Activated CD8-positive, alpha-beta T cell treated with anti-CD3 and anti-CD28 coated beads for 36 hours (primary cell): ENCODE data around the gene URB1. TPM values are rescaled to one million over a fixed set of nuclear protein-coding genes. Genes with fewer than 3 reads are reported as not detected.

Experiments
- ATAC-seq: fragments of 200-7000 bp; cut with Tn5 transposase; one replicate; pipeline ENCODE4 v1.10.0; 2021; ENCODE audit warnings: mild to moderate bottlenecking, moderate library complexity
- CTCF ChIA-PET: fragments of 350-600 bp; sonication (Branson Sonifier 250); formaldehyde crosslinking; loops from one replicate; lab custom pipeline; 2021; ENCODE audit warnings: antibody characterized with exemption; lab: Charles Lee
- POLR2A ChIA-PET: fragments of 350-600 bp; sonication (Branson Sonifier 250); formaldehyde crosslinking; loops from one replicate; lab custom pipeline; 2021; ENCODE audit warnings: antibody characterized with exemption; lab: Charles Lee
- DNase-seq: peaks from one replicate; pipeline ENCODE4 v3.0.0-alpha.2; 2020
- H3K27ac Mint-ChIP-seq: one replicate; pipeline ENCODE4 v1.8.0; 2021; ENCODE audit warnings: mild to moderate bottlenecking, mixed read lengths
- H3K27me3 Mint-ChIP-seq: one replicate; pipeline ENCODE4 v1.8.0; 2021; ENCODE audit warnings: mixed read lengths
- H3K36me3 Mint-ChIP-seq: one replicate; pipeline ENCODE4 v1.8.0; 2021; ENCODE audit warnings: low read depth, mixed read lengths
- H3K4me1 Mint-ChIP-seq: one replicate; pipeline ENCODE4 v1.8.0; 2021; ENCODE audit warnings: low read depth, mixed read lengths
- H3K4me3 Mint-ChIP-seq: one replicate; pipeline ENCODE4 v1.8.0; 2021; ENCODE audit warnings: mild to moderate bottlenecking, moderate library complexity, mixed read lengths
- H3K9me3 Mint-ChIP-seq: one replicate; pipeline ENCODE4 v1.8.0; 2021; ENCODE audit warnings: mixed read lengths
- intact Hi-C: fragments of 100-400 bp; cut with micrococcal nuclease; formaldehyde crosslinking; loops from one replicate; pipeline ENCODE4 v1.10.0; 2022
- total RNA-seq, 2 experiments: library from RNA; stranded (reverse); gene quantifications; one replicate each; pipeline ENCODE4 v1.2.3, GENCODE V29; 2021
- TF ChIP-seq, protein P1 (sequence below): fragments of 200-600 bp; IDR thresholded peaks from one replicate; pipeline ENCODE4 v1.8.0; 2022; ENCODE audit warnings: antibody characterized with exemption, mild to moderate bottlenecking

Gene URB1
- total RNA-seq, 2 experiments from 2014 or later, result 30.9 to 31.8 TPM

DNA sequence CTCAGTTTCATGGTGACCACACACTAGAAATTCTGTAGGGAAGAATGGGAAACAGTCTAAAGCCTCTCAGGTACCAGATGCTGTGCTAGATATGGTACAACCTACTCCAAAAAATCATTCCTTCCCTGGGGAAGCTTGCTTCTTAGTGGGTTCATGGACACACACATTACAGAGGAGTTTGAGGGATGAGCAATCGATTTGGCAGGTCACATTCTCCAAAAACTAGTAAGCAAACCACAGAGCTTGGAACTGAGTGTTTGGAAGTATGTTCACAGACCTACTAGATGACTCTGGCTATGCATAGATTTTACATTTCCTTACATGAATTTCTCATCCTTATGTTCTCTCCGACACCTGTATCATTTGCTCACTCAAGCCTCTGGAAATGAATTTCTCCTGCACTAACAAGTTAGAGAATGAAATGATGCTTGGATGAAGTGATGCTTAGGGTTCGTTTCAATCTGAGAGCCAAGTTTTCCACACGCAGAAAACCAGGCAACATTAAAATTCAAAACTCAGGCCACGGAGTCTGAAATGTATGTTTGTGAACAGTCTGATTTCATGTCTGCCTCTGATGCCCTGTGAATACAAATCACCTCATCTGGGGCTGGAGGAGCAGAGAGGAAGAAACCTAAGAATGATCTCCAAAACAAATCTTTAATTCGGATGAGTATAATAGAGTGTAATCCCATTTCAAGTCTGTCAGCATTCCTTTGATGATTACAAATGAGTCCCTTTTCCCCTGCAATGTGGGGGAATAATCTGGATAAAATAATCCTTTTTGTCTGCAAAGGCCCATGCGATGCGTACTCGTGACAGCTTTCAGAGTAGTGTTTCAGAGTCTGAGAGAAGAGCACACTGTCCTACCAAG is 30.7 kb upstream of the URB1 start:
- ChIA-PET POLR2A (no interaction called here), CTCF (interaction anchor here (0.6 kb wide), 1 partner anchor 325 kb away, joined by 3 read pairs; no protein-coding TSS in a partner anchor)
- no peak overlapping the region for H3K27ac Mint-ChIP-seq
- TF ChIP-seq, protein P1, sequence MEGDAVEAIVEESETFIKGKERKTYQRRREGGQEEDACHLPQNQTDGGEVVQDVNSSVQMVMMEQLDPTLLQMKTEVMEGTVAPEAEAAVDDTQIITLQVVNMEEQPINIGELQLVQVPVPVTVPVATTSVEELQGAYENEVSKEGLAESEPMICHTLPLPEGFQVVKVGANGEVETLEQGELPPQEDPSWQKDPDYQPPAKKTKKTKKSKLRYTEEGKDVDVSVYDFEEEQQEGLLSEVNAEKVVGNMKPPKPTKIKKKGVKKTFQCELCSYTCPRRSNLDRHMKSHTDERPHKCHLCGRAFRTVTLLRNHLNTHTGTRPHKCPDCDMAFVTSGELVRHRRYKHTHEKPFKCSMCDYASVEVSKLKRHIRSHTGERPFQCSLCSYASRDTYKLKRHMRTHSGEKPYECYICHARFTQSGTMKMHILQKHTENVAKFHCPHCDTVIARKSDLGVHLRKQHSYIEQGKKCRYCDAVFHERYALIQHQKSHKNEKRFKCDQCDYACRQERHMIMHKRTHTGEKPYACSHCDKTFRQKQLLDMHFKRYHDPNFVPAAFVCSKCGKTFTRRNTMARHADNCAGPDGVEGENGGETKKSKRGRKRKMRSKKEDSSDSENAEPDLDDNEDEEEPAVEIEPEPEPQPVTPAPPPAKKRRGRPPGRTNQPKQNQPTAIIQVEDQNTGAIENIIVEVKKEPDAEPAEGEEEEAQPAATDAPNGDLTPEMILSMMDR, result no peak
- H3K4me1 Mint-ChIP-seq, result peaks cover 5% of the 10 kb centered on the region
- H3K27me3 Mint-ChIP-seq, result no peaks in the 10 kb centered on the region
- H3K4me3 Mint-ChIP-seq, result no peak overlapping the region
- H3K9me3 Mint-ChIP-seq, result peaks cover 2% of the 10 kb centered on the region
- intact Hi-C loops, result no loop called here
- DNase-seq, result no peak
- H3K36me3 Mint-ChIP-seq, result peaks cover 5% of the 10 kb centered on the region
- no peak for ATAC-seq

DNA sequence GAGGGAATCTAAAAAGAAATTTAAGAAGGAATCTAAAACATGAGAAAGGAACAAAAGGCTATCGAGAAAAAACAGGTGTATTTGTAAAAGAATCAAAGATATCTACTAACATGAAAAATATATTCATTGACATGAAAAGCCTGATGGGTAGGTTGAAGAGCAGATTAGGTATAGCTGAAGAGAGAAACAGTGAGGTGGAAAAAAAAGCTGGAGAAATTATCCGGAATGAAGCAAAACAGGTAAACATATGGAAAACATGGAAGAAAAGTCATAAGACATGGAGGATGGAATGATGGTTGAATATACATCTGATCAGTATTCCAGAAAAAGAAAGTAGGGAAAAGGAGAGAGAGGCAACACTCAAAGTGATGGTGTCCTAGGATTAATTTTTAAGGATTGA is 29.3 kb upstream of the URB1 start:
- no peaks in the 10 kb centered on the region for H3K27me3 Mint-ChIP-seq
- H3K4me3 Mint-ChIP-seq, result no peak overlapping the region
- H3K27ac Mint-ChIP-seq, result no peak overlapping the region
- ATAC-seq (no peak), DNase-seq (no peak)
- ChIA-PET CTCF (no interaction called here), POLR2A (interaction anchor here (1.1 kb wide), 1 partner anchor 10 kb away, joined by 3 read pairs; no protein-coding TSS in a partner anchor)
- TF ChIP-seq, protein P1, result no peak
- peaks cover 2% of the 10 kb centered on the region for H3K9me3 Mint-ChIP-seq
- intact Hi-C loops, result no loop called here
- H3K4me1 Mint-ChIP-seq, result peaks cover 6% of the 10 kb centered on the region
- H3K36me3 Mint-ChIP-seq, result peaks cover 8% of the 10 kb centered on the region

DNA sequence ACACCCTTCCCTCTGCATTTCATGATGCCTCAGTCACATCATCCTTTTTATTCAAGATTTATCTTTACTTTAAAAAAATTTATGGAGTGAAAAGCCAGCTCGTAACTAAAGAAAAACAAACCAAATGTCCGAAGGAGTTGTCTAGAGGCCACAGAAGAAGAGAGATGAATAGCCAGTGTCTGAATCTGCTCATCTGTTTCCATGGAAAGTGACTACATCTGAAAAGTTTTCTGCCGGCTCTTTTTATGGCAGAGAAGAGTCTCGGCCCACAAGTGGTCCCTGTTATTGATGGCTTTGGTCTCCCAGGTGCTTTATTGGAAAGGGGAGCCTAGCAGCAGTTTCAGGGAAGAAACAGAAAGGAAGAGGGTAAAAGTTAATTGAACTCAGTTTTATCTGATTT is 25.3 kb upstream of the URB1 start:
- Mint-ChIP-seq H3K36me3 (peaks cover 21% of the 10 kb centered on the region), H3K9me3 (peaks cover 2% of the 10 kb centered on the region), H3K27ac (no peak overlapping the region), H3K4me1 (peaks cover 26% of the 10 kb centered on the region), H3K27me3 (no peaks in the 10 kb centered on the region), H3K4me3 (no peak overlapping the region)
- intact Hi-C loops, result no loop called here
- ATAC-seq (no peak), DNase-seq (no peak)
- POLR2A ChIA-PET, result no interaction called here
- CTCF ChIA-PET, result interaction anchor here (0.7 kb wide), 1 partner anchor 15 kb away, joined by 3 read pairs; no protein-coding TSS in a partner anchor
- TF ChIP-seq, protein P1, result no peak

DNA sequence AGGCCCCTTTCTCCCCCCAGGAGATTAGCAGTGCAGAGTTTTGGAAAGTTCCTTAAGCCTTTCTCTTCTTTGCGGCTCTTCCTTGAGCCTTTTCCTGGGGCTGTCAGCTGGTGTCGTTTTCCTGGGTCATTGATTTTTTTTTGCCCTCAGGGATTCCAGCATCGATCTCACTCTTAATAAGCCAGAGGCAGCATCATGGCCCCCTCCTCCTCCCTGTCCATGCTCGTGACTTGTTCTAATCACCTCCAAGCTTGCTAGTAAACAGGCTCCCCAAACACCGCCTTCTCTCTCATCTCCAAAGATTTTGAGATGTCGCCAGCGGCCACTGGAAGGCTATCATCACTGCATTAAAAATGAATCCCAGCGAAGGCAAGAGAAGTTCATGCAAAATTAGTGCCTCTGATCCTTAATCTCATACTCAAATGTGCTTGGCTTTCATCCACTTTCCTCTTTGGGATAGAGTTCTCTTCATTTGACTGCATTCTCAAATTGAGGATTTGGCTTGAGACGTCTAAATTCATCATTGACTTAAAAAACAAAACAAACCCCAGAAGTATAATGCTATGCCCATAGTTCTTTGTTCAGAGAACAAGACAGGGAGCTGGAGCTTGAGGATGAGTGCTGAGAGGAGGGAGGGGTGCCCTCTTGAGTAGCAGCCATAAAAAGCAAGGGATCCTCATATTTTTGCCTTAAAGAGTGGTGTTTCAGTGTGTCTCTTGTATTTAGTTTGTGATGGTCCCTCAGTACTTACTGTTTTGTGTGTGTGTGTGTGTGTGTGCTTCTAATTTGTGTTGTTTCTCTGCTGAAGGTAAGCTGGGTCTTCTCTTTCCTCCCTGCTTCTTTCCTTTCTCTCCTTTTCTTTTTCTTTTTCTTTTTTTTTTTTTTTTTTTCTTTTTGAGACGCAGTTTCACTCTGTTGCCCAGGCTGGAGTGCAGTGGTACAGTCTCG is 22.9 kb upstream of the URB1 start:
- no peak overlapping the region for H3K4me3 Mint-ChIP-seq
- ChIA-PET POLR2A (no interaction called here), CTCF (interaction anchor here (0.9 to 6.7 kb wide), 6 partner anchors 14 to 197 kb away, joined by 3 to 32 read pairs (median 4); partner anchors contain the start of gene CFAP298)
- no peaks in the 10 kb centered on the region for H3K9me3 Mint-ChIP-seq
- H3K36me3 Mint-ChIP-seq, result peaks cover 21% of the 10 kb centered on the region
- intact Hi-C loops, result no loop called here
- peaks cover 32% of the 10 kb centered on the region for H3K4me1 Mint-ChIP-seq
- no peak overlapping the region for H3K27ac Mint-ChIP-seq
- TF ChIP-seq, protein P1, result no peak
- no peak for DNase-seq
- no peaks in the 10 kb centered on the region for H3K27me3 Mint-ChIP-seq
- no peak for ATAC-seq
